Measurements from ENCODE around the gene ARHGAP31.

- TF ChIP-seq, protein P1, sequence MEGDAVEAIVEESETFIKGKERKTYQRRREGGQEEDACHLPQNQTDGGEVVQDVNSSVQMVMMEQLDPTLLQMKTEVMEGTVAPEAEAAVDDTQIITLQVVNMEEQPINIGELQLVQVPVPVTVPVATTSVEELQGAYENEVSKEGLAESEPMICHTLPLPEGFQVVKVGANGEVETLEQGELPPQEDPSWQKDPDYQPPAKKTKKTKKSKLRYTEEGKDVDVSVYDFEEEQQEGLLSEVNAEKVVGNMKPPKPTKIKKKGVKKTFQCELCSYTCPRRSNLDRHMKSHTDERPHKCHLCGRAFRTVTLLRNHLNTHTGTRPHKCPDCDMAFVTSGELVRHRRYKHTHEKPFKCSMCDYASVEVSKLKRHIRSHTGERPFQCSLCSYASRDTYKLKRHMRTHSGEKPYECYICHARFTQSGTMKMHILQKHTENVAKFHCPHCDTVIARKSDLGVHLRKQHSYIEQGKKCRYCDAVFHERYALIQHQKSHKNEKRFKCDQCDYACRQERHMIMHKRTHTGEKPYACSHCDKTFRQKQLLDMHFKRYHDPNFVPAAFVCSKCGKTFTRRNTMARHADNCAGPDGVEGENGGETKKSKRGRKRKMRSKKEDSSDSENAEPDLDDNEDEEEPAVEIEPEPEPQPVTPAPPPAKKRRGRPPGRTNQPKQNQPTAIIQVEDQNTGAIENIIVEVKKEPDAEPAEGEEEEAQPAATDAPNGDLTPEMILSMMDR (IDR thresholded peaks at IDR 0.05; ENCODE audit: insufficient read depth, low read length, poor library complexity, severe bottlenecking), result no peak
- no peak for TF ChIP-seq EZH2phosphoT487 (conservative IDR thresholded peaks at IDR 0.05; ENCODE audit: low read length)
Measured at GRCh38 chr3:119279101-119279554, 15.1 kb upstream of the ARHGAP31 start.

Measured in SU-DHL-6 (cell line).